ENCODE data around the gene TFDP1.

DNA sequence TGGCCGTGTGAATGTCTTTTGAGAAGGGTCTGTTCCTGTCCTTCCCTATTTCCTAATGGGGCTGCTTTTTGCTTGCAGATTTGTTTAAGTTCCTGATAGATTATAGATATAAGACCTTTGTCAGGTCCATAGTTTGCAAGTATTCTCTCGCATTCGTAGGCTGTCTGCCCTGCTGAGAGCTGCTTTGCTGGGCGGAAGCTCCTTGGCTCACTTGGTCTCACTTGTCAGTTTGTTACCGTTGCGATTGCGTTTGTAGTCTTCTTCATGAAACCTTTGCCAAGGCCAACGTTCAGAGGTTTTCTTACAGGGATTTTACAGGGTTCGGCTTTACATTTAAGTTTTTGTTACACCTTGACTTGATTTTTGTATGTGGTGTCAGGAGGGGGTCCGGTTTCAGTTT lies 44.0 kb upstream of the TFDP1 start:
- no peak for TF ChIP-seq POLR2A (IDR thresholded peaks at IDR 0.05)
- TF ChIP-seq, protein P1, sequence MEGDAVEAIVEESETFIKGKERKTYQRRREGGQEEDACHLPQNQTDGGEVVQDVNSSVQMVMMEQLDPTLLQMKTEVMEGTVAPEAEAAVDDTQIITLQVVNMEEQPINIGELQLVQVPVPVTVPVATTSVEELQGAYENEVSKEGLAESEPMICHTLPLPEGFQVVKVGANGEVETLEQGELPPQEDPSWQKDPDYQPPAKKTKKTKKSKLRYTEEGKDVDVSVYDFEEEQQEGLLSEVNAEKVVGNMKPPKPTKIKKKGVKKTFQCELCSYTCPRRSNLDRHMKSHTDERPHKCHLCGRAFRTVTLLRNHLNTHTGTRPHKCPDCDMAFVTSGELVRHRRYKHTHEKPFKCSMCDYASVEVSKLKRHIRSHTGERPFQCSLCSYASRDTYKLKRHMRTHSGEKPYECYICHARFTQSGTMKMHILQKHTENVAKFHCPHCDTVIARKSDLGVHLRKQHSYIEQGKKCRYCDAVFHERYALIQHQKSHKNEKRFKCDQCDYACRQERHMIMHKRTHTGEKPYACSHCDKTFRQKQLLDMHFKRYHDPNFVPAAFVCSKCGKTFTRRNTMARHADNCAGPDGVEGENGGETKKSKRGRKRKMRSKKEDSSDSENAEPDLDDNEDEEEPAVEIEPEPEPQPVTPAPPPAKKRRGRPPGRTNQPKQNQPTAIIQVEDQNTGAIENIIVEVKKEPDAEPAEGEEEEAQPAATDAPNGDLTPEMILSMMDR (IDR thresholded peaks at IDR 0.05): no peak

Data from right lobe of liver (tissue), 4 donors.